ENCODE results near the gene KCNJ6. TPM values are rescaled to one million over a fixed set of nuclear protein-coding genes. Genes with fewer than 3 reads are reported as not detected.

The KCNJ6 gene
- total RNA-seq, 2 experiments from 2014 or later, result not detected

GRCh38 chr21:37808261-37808660, 108.0 kb downstream of the KCNJ6 start:
- Mint-ChIP-seq H3K9me3 (ENCODE audit: low read depth) (peaks cover 4% of the 10 kb centered on the region), H3K36me3 (no peaks in the 10 kb centered on the region), H3K4me1 (no peaks in the 10 kb centered on the region), H3K27ac (no peak overlapping the region), H3K27me3 (no peaks in the 10 kb centered on the region), H3K4me3 (no peak overlapping the region)
- CTCF ChIA-PET, result no interaction called here
- DNase-seq (no peak), ATAC-seq (no peak)

- CTCF ChIA-PET, result no interaction called here
- peaks cover 1% of the 10 kb centered on the region for H3K9me3 Mint-ChIP-seq (ENCODE audit: low read depth)
- H3K4me1 Mint-ChIP-seq, result no peaks in the 10 kb centered on the region
- no peaks in the 10 kb centered on the region for H3K36me3 Mint-ChIP-seq
- no peak overlapping the region for H3K27ac Mint-ChIP-seq
- DNase-seq (no peak), ATAC-seq (no peak)
- H3K27me3 Mint-ChIP-seq, result no peaks in the 10 kb centered on the region
- no peak overlapping the region for H3K4me3 Mint-ChIP-seq
Observed at GRCh38 chr21:37805266-37805665, 111.0 kb downstream of the KCNJ6 start.

- Mint-ChIP-seq H3K4me1 (no peaks in the 10 kb centered on the region), H3K27me3 (peaks cover 3% of the 10 kb centered on the region), H3K9me3 (ENCODE audit: low read depth) (peaks cover 1% of the 10 kb centered on the region), H3K4me3 (no peak overlapping the region), H3K36me3 (no peaks in the 10 kb centered on the region), H3K27ac (no peak overlapping the region)
- ATAC-seq, result no peak
- CTCF ChIA-PET, result no interaction called here
- no peak for DNase-seq
Observed at GRCh38 chr21:37804001-37804400, 112.3 kb downstream of the KCNJ6 start.

- ATAC-seq (no peak), DNase-seq (no peak)
- H3K36me3 Mint-ChIP-seq, result no peaks in the 10 kb centered on the region
- H3K4me3 Mint-ChIP-seq, result no peak overlapping the region
- H3K27me3 Mint-ChIP-seq, result peaks cover 5% of the 10 kb centered on the region
- H3K4me1 Mint-ChIP-seq, result no peaks in the 10 kb centered on the region
- H3K27ac Mint-ChIP-seq, result no peak overlapping the region
- CTCF ChIA-PET, result no interaction called here
- H3K9me3 Mint-ChIP-seq (ENCODE audit: low read depth), result peaks cover 1% of the 10 kb centered on the region
Observed at GRCh38 chr21:37803101-37803651, 113.1 kb downstream of the KCNJ6 start.

GRCh38 chr21:37800456-37801061, 115.7 kb downstream of the KCNJ6 start:
- Mint-ChIP-seq H3K27me3 (peaks cover 5% of the 10 kb centered on the region), H3K4me3 (no peak overlapping the region), H3K9me3 (ENCODE audit: low read depth) (peaks cover under 1% of the 10 kb centered on the region), H3K27ac (no peak overlapping the region), H3K36me3 (no peaks in the 10 kb centered on the region), H3K4me1 (no peaks in the 10 kb centered on the region)
- no peak for DNase-seq
- CTCF ChIA-PET, result no interaction called here
- no peak for ATAC-seq

GRCh38 chr21:37800057-37800455, 116.2 kb downstream of the KCNJ6 start:
- CTCF ChIA-PET, result no interaction called here
- H3K4me3 Mint-ChIP-seq, result no peak overlapping the region
- no peaks in the 10 kb centered on the region for H3K36me3 Mint-ChIP-seq
- no peaks in the 10 kb centered on the region for H3K4me1 Mint-ChIP-seq
- H3K9me3 Mint-ChIP-seq (ENCODE audit: low read depth), result no peaks in the 10 kb centered on the region
- H3K27me3 Mint-ChIP-seq, result peaks cover 5% of the 10 kb centered on the region
- ATAC-seq (no peak), DNase-seq (no peak)
- no peak overlapping the region for H3K27ac Mint-ChIP-seq

- no peak for ATAC-seq
- Mint-ChIP-seq H3K4me3 (no peak overlapping the region), H3K4me1 (no peaks in the 10 kb centered on the region), H3K9me3 (ENCODE audit: low read depth) (no peaks in the 10 kb centered on the region), H3K27me3 (peaks cover 5% of the 10 kb centered on the region), H3K27ac (no peak overlapping the region), H3K36me3 (no peaks in the 10 kb centered on the region)
- CTCF ChIA-PET, result no interaction called here
- no peak for DNase-seq
Observed at GRCh38 chr21:37799211-37800056, 116.8 kb downstream of the KCNJ6 start.

GRCh38 chr21:37797403-37797802, 118.9 kb downstream of the KCNJ6 start:
- ATAC-seq, result no peak
- DNase-seq, result no peak
- H3K4me3 Mint-ChIP-seq, result no peak overlapping the region
- no peaks in the 10 kb centered on the region for H3K4me1 Mint-ChIP-seq
- no peaks in the 10 kb centered on the region for H3K36me3 Mint-ChIP-seq
- CTCF ChIA-PET, result no interaction called here
- no peaks in the 10 kb centered on the region for H3K9me3 Mint-ChIP-seq (ENCODE audit: low read depth)
- no peak overlapping the region for H3K27ac Mint-ChIP-seq
- peaks cover 5% of the 10 kb centered on the region for H3K27me3 Mint-ChIP-seq

GRCh38 chr21:37796011-37796410, 120.2 kb downstream of the KCNJ6 start:
- Mint-ChIP-seq H3K27me3 (peaks cover 5% of the 10 kb centered on the region), H3K4me1 (no peaks in the 10 kb centered on the region), H3K36me3 (no peaks in the 10 kb centered on the region), H3K4me3 (no peak overlapping the region), H3K9me3 (ENCODE audit: low read depth) (no peaks in the 10 kb centered on the region), H3K27ac (no peak overlapping the region)
- CTCF ChIA-PET, result no interaction called here
- ATAC-seq, result no peak
- DNase-seq, result no peak

GRCh38 chr21:37793660-37794059, 122.6 kb downstream of the KCNJ6 start:
- CTCF ChIA-PET, result no interaction called here

GRCh38 chr21:37792046-37792445, 124.2 kb downstream of the KCNJ6 start:
- DNase-seq, result no peak
- H3K4me1 Mint-ChIP-seq, result no peaks in the 10 kb centered on the region
- CTCF ChIA-PET, result no interaction called here
- H3K27me3 Mint-ChIP-seq, result no peaks in the 10 kb centered on the region
- ATAC-seq, result no peak
- H3K9me3 Mint-ChIP-seq (ENCODE audit: low read depth), result no peaks in the 10 kb centered on the region
- H3K27ac Mint-ChIP-seq, result no peak overlapping the region
- no peaks in the 10 kb centered on the region for H3K36me3 Mint-ChIP-seq
- no peak overlapping the region for H3K4me3 Mint-ChIP-seq

More at GRCh38 chr21:37793660-37794059, 122.6 kb downstream of the KCNJ6 start:
- no peak for DNase-seq
- Mint-ChIP-seq H3K27ac (no peak overlapping the region), H3K9me3 (ENCODE audit: low read depth) (no peaks in the 10 kb centered on the region), H3K4me3 (no peak overlapping the region), H3K36me3 (no peaks in the 10 kb centered on the region), H3K27me3 (no peaks in the 10 kb centered on the region), H3K4me1 (no peaks in the 10 kb centered on the region)
- no peak for ATAC-seq

- no peak for DNase-seq
- Mint-ChIP-seq H3K27ac (no peak overlapping the region), H3K36me3 (no peaks in the 10 kb centered on the region), H3K27me3 (no peaks in the 10 kb centered on the region), H3K4me3 (no peak overlapping the region), H3K4me1 (no peaks in the 10 kb centered on the region), H3K9me3 (ENCODE audit: low read depth) (no peaks in the 10 kb centered on the region)
- no peak for ATAC-seq
- CTCF ChIA-PET, result no interaction called here
Observed at GRCh38 chr21:37790905-37791304, 125.4 kb downstream of the KCNJ6 start.

- DNase-seq (no peak), ATAC-seq (no peak)
- no peaks in the 10 kb centered on the region for H3K36me3 Mint-ChIP-seq
- no peaks in the 10 kb centered on the region for H3K9me3 Mint-ChIP-seq (ENCODE audit: low read depth)
- H3K4me3 Mint-ChIP-seq, result no peak overlapping the region
- H3K27me3 Mint-ChIP-seq, result no peaks in the 10 kb centered on the region
- no peak overlapping the region for H3K27ac Mint-ChIP-seq
- H3K4me1 Mint-ChIP-seq, result no peaks in the 10 kb centered on the region
- CTCF ChIA-PET, result no interaction called here
Observed at GRCh38 chr21:37788503-37788902, 127.8 kb downstream of the KCNJ6 start.

GRCh38 chr21:37787456-37787855, 128.8 kb downstream of the KCNJ6 start:
- no peaks in the 10 kb centered on the region for H3K4me1 Mint-ChIP-seq
- no peaks in the 10 kb centered on the region for H3K36me3 Mint-ChIP-seq
- no peaks in the 10 kb centered on the region for H3K9me3 Mint-ChIP-seq (ENCODE audit: low read depth)
- no peak for ATAC-seq
- CTCF ChIA-PET, result no interaction called here
- no peak overlapping the region for H3K4me3 Mint-ChIP-seq
- no peak for DNase-seq
- no peak overlapping the region for H3K27ac Mint-ChIP-seq
- H3K27me3 Mint-ChIP-seq, result no peaks in the 10 kb centered on the region

Data from activated CD8-positive, alpha-beta memory T cell treated with anti-CD3 and anti-CD28 coated beads, Interleukin-2, amount 10 ng/mL, durations not matched to agents 7 days and 5 days (primary cell).